ENCODE results near the gene MICOS13. TPM values are rescaled to one million over a fixed set of nuclear protein-coding genes. Genes with fewer than 3 reads are reported as not detected.
A peak's percentile ranks its signal among the peaks of the same experiment; 100 is the strongest.

Gene MICOS13
- total RNA-seq (2014; rRNA removed; shearing (Covaris generic)) (102 and 119 TPM in 2 replicates), total RNA-seq (2022) (39.2 and 41.7 TPM in 2 replicates), Bru-seq, nascent RNA (percentile 60 among the genes with signal in this experiment), BruChase-seq, experiment 1, labeled RNA remaining after a 6-hour chase (percentile 57 among the genes with signal in this experiment), BruChase-seq, experiment 2, labeled RNA remaining after a 2-hour chase (percentile 56 among the genes with signal in this experiment)
- long read RNA-seq, transcript C19orf70-201 (4 exons, 896 nt): major isoform, 46 of 50 reads
- long read RNA-seq, partial matches to known transcripts: 0 of 50 reads
- long read RNA-seq, other reads (novel, unspliced or antisense): 3 of 50 reads

- H3K36me3 ChIP-seq (ENCODE audit: insufficient read depth, low read length): no peaks in the 10 kb centered on the region
Measured at GRCh38 chr19:5680437-5681368, at the start of gene MICOS13, which contains the start of gene HSD11B1L. TSS of gene MICOS13 (minus strand) at chr19:5680516. CDS start at chr19:5680486, 30 bp downstream. TSS of gene HSD11B1L (plus strand) at chr19:5681027. CDS start at chr19:5684833, 3,806 bp downstream.

GRCh38 chr19:5727453-5728050, 47.2 kb upstream of the MICOS13 start:
- BruUV-seq (replicated peaks): no TSS peak
- H2AFZ ChIP-seq (ENCODE audit: low read length): no peak overlapping the region
- no peak for DNase-seq (ENCODE audit: low spot score)
- H3K4me2 ChIP-seq (ENCODE audit: low read length): no peak overlapping the region
- ChIA-PET POLR2A (no interaction called here), CTCF (ENCODE audit: unreplicated experiment) (no interaction called here)
- no peaks in the 10 kb centered on the region for H3K79me2 ChIP-seq (ENCODE audit: insufficient read depth, low read depth, low read length)
- no peak overlapping the region for H3K27ac ChIP-seq (ENCODE audit: low read depth, low read length, poor library complexity, severe bottlenecking)
- TF ChIP-seq CTCF (conservative IDR thresholded peaks at IDR 0.05; ENCODE audit: low read length) (no peak), EZH2phosphoT487 (IDR thresholded peaks at IDR 0.05; ENCODE audit: borderline replicate concordance, low read depth, low read length) (no peak)
- H3K36me3 ChIP-seq (ENCODE audit: insufficient read depth, low read length): no peaks in the 10 kb centered on the region
- H3K9me2 ChIP-seq (ENCODE audit: insufficient read depth, low read length): no peaks in the 10 kb centered on the region
- H3K4me3 ChIP-seq (ENCODE audit: low read depth, low read length, poor library complexity, severe bottlenecking): no peak overlapping the region
- H4K20me1 ChIP-seq (ENCODE audit: insufficient read depth, low read length): no peaks in the 10 kb centered on the region
- H3K9me3 ChIP-seq (ENCODE audit: low read length): 0 out of 2 replicates have a peak, but pooled peaks cover 8% of the 10 kb centered on the region
- H3K4me1 ChIP-seq (ENCODE audit: insufficient read depth, low read length, poor library complexity, severe bottlenecking): no peaks in the 10 kb centered on the region
- intact Hi-C loops (cut with micrococcal nuclease; ENCODE audit: unreplicated experiment): no loop called here

More at GRCh38 chr19:5680437-5681368, at the start of gene MICOS13, which contains the start of gene HSD11B1L:
- Histone ChIP-seq H3K4me2 (ENCODE audit: low read length) (peak within 1 kb of the TSS; percentile 98), H4K20me1 (ENCODE audit: insufficient read depth, low read length) (no peaks in the 10 kb centered on the region), H3K79me2 (ENCODE audit: insufficient read depth, low read depth, low read length) (no peaks in the 10 kb centered on the region; the same call in 1 of the 2 replicates), H3K4me3 (ENCODE audit: low read depth, low read length, poor library complexity, severe bottlenecking) (peak within 1 kb of the TSS; percentile 96), H3K9me2 (ENCODE audit: insufficient read depth, low read length) (no peaks in the 10 kb centered on the region), H3K4me1 (ENCODE audit: insufficient read depth, low read length, poor library complexity, severe bottlenecking) (peaks cover 12% of the 10 kb centered on the region), H3K27ac (ENCODE audit: low read depth, low read length, poor library complexity, severe bottlenecking) (peak within 1 kb of the TSS; percentile 56), H2AFZ (ENCODE audit: low read length) (peak within 1 kb of the TSS; percentile 82), H3K9me3 (ENCODE audit: low read length) (no peaks in the 10 kb centered on the region)
- BruUV-seq (replicated peaks): no TSS peak
- intact Hi-C loops (cut with micrococcal nuclease; ENCODE audit: unreplicated experiment): loop anchor here (2.0 kb wide), 1 partner anchor 58 kb away; the partner anchor contains the start of genes SAFB and SAFB2
- peak; percentile 99 for DNase-seq (ENCODE audit: low spot score)
- CTCF ChIA-PET (ENCODE audit: unreplicated experiment): no interaction called here
- TF ChIP-seq CTCF (conservative IDR thresholded peaks at IDR 0.05; ENCODE audit: low read length) (no peak), EZH2phosphoT487 (IDR thresholded peaks at IDR 0.05; ENCODE audit: borderline replicate concordance, low read depth, low read length) (no peak)
- POLR2A ChIA-PET: no interaction called here
